ENCODE measurements around the gene CYP1B1. TPM values are rescaled to one million over a fixed set of nuclear protein-coding genes. Genes with fewer than 3 reads are reported as not detected.

CYP1B1 gene
- total and polyA plus RNA-seq, 2 donors: 14.4 to 40.8 TPM

DNA sequence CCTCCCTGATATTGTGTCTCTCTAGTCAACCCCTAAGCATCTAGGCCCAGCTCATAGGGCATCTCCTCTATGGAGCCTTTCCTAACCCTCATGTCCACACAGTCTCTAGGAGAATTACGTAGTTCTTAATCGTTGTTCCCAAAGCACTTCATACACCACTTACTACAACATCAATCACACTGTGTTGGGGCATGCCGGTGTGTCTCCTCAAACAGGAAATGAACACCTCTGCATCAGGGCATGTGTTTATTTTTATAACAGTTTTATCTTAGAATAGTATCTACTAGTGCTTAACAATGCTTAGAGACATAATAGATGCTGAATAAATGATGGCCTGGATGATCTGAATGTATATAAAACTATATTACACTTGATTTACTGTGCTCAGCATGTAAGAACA, 19.7 kb downstream of the CYP1B1 start:
- DNase-seq (ENCODE audit: low read depth in 6 of 9, low spot score in 9 of 9): no peak
- 56% methylated on average over 3 of the region's 3 CpGs for WGBS
- Histone ChIP-seq H3K27ac (ENCODE audit: low read depth in 1 of 2, low read length in 1 of 2) (no peak overlapping the region), H3K4me1 (ENCODE audit: control insufficient read depth in 2 of 2, insufficient read depth in 2 of 2, low read length in 2 of 2) (no peaks in the 10 kb centered on the region), H3K27me3 (ENCODE audit: control insufficient read depth in 2 of 2, insufficient read depth in 1 of 2, low read length in 1 of 2) (peaks cover 0 to 2% of the 10 kb centered on the region in 2 donors), H3K4me3 (ENCODE audit: low read length in 2 of 2) (no peak overlapping the region), H3K9me3 (ENCODE audit: control insufficient read depth in 2 of 2, insufficient read depth in 1 of 2, low read length in 1 of 2) (no peaks in the 10 kb centered on the region), H3K36me3 (ENCODE audit: control insufficient read depth in 2 of 2, insufficient read depth in 2 of 2, low read length in 1 of 2) (no peaks in the 10 kb centered on the region)

DNA sequence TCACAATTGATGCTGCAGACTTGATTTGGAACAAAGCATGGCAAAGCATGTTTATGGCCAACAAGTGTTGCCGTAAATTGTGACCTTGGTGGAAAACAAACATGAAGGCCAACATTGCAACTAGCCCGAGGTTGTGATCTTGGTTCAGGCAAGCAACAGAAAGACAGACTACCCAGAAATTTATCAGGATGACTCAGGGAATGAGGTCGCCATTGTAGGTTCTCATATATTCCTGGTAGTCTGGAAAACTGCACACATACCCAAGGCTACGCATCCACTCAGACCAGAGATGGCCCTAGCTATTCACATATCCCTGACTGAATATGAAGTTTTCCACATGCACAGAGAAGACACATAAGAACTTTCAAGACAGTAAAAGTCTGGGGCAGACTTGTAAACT, 30.1 kb downstream of the CYP1B1 start:
- DNase-seq (ENCODE audit: low read depth in 6 of 9, low spot score in 9 of 9): no peak
- Histone ChIP-seq H3K4me1 (ENCODE audit: control insufficient read depth in 2 of 2, insufficient read depth in 2 of 2, low read length in 2 of 2) (no peaks in the 10 kb centered on the region), H3K27me3 (ENCODE audit: control insufficient read depth in 2 of 2, insufficient read depth in 1 of 2, low read length in 1 of 2) (no peaks in the 10 kb centered on the region), H3K36me3 (ENCODE audit: control insufficient read depth in 2 of 2, insufficient read depth in 2 of 2, low read length in 1 of 2) (no peaks in the 10 kb centered on the region), H3K9me3 (ENCODE audit: control insufficient read depth in 2 of 2, insufficient read depth in 1 of 2, low read length in 1 of 2) (no peaks in the 10 kb centered on the region), H3K4me3 (ENCODE audit: low read length in 2 of 2) (no peak overlapping the region), H3K27ac (ENCODE audit: low read depth in 1 of 2, low read length in 1 of 2) (no peak overlapping the region)
- WGBS: 96% methylated on average over 4 of the region's 4 CpGs

DNA sequence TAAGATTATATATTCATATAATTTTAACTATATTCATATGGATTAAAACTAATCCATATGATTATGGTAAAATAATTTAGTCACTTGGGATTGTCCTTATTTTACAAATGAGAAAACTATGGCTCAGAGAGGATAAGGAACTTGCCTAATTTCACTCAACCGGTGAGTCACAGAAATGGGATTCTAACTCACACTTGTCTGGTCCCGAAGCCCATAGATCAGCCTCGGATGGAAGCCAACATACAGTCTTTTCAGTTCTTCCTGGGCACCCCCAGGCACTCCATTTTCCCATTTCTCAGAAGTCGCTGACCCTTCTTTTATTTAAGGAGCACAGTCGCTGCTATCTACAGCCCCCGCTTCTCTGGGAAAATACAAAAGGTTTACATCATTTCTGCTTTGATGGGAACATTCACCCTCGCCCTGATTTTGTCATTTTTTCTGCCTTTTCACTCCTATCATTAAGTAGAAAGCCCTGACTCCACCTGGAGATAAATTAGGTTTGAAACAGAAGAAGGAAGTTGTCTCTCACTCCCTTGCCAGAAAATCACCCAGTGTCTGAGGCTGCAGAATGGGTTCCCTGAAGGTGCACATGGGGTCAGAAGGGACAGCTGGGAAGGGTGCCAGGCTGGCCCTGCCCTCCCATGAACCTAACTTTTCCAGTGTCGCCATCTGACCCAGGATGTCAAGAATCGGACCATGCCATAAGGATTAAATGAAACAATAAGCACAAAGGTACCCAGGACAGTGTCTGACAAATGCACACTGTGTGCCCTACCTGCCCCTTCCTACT, 36.6 kb downstream of the CYP1B1 start:
- no peak for DNase-seq (ENCODE audit: low read depth in 6 of 9, low spot score in 9 of 9)
- H3K9me3 ChIP-seq (ENCODE audit: control insufficient read depth in 2 of 2, insufficient read depth in 1 of 2, low read length in 1 of 2): no peaks in the 10 kb centered on the region
- no peak overlapping the region for H3K4me3 ChIP-seq (ENCODE audit: low read length in 2 of 2)
- peaks cover 0 to 8% of the 10 kb centered on the region in 2 donors for H3K4me1 ChIP-seq (ENCODE audit: control insufficient read depth in 2 of 2, insufficient read depth in 2 of 2, low read length in 2 of 2)
- WGBS: 89% methylated on average over 9 of the region's 9 CpGs
- no peaks in the 10 kb centered on the region for H3K36me3 ChIP-seq (ENCODE audit: control insufficient read depth in 2 of 2, insufficient read depth in 2 of 2, low read length in 1 of 2)
- peaks cover 0 to 39% of the 10 kb centered on the region in 2 donors for H3K27me3 ChIP-seq (ENCODE audit: control insufficient read depth in 2 of 2, insufficient read depth in 1 of 2, low read length in 1 of 2)
- H3K27ac ChIP-seq (ENCODE audit: low read depth in 1 of 2, low read length in 1 of 2): peak overlapping the region; percentile 58 to 77

DNA sequence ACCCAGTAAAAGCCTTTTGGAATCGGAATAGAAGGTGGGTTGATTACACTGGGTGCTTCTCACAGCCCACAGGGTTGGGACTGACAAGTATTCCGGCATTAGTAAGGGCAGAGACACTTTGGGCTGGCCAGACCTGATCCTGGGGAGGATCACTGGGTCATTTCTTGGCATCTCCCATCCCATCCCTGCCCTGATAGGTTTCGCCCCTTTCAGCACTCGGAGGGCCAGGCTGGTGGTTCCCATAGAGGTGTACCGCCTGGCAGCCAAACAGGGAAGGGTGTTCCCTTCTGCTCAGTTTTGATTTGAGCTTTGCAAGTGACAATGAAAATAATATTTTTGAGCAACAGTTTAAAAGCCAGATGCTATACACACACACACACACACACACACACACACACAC, 37.3 kb downstream of the CYP1B1 start:
- no peak overlapping the region for H3K4me3 ChIP-seq (ENCODE audit: low read length in 2 of 2)
- H3K36me3 ChIP-seq (ENCODE audit: control insufficient read depth in 2 of 2, insufficient read depth in 2 of 2, low read length in 1 of 2): no peaks in the 10 kb centered on the region
- DNase-seq (ENCODE audit: low read depth in 6 of 9, low spot score in 9 of 9): no peak
- 87% methylated on average over 5 of the region's 5 CpGs for WGBS
- peaks cover 0 to 41% of the 10 kb centered on the region in 2 donors for H3K27me3 ChIP-seq (ENCODE audit: control insufficient read depth in 2 of 2, insufficient read depth in 1 of 2, low read length in 1 of 2)
- no peaks in the 10 kb centered on the region for H3K9me3 ChIP-seq (ENCODE audit: control insufficient read depth in 2 of 2, insufficient read depth in 1 of 2, low read length in 1 of 2)
- peaks cover 0 to 8% of the 10 kb centered on the region in 2 donors for H3K4me1 ChIP-seq (ENCODE audit: control insufficient read depth in 2 of 2, insufficient read depth in 2 of 2, low read length in 2 of 2)
- peak overlapping the region; percentile 1 to 77 for H3K27ac ChIP-seq (ENCODE audit: low read depth in 1 of 2, low read length in 1 of 2)

DNA sequence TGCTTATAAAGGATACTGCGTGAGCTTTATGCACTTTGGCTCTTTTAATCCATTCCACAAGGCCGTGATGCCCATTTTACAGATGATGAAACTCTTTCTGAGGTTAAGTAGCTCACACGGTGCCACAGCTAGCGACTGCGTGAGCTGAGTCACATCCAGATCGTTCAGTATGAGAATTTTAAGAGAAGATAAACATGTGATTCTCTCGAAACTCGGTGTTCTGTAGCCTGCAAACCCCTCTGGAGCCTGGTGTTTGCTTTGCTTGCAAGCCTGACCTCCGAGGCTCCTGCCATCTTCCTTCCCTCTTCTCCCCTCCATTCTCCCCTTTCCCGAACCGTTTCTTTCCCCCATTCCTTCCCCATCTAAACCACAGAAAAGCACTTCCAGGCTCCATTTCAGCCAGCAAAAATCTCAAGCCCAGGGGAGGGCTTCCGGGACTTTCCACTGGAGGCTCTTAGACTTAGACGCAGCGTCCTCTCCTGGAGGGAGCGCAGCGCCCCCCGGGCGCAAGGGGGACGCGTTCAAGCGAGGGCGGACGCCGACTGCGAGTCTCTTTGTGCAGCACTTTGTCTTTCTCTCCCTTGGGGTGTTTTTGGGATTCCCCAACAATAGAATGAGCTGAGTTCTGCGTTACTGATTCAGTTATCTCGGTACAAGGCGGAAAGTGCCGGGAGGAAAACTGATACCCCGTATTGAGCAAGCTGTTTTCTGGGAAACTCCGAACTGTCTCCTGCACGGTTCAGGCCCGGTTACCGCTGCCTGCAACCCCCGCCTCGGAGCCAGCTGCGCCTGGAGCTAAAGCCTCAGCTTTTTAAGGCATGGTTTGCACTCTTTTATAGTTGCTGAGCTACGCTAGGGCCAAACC, 38.0 kb downstream of the CYP1B1 start:
- no peak overlapping the region for H3K4me3 ChIP-seq (ENCODE audit: low read length in 2 of 2)
- DNase-seq (ENCODE audit: low read depth in 6 of 9, low spot score in 9 of 9): peak in 5 of 9 donors; percentile 8 to 45 (median 12)
- no peaks in the 10 kb centered on the region for H3K36me3 ChIP-seq (ENCODE audit: control insufficient read depth in 2 of 2, insufficient read depth in 2 of 2, low read length in 1 of 2)
- 21% methylated on average over 38 of the region's 38 CpGs for WGBS
- H3K4me1 ChIP-seq (ENCODE audit: control insufficient read depth in 2 of 2, insufficient read depth in 2 of 2, low read length in 2 of 2): peaks cover 0 to 8% of the 10 kb centered on the region in 2 donors
- peaks cover 0 to 41% of the 10 kb centered on the region in 2 donors for H3K27me3 ChIP-seq (ENCODE audit: control insufficient read depth in 2 of 2, insufficient read depth in 1 of 2, low read length in 1 of 2)
- H3K9me3 ChIP-seq (ENCODE audit: control insufficient read depth in 2 of 2, insufficient read depth in 1 of 2, low read length in 1 of 2): no peaks in the 10 kb centered on the region
- peak overlapping the region; percentile 59 to 79 for H3K27ac ChIP-seq (ENCODE audit: low read depth in 1 of 2, low read length in 1 of 2)

DNA sequence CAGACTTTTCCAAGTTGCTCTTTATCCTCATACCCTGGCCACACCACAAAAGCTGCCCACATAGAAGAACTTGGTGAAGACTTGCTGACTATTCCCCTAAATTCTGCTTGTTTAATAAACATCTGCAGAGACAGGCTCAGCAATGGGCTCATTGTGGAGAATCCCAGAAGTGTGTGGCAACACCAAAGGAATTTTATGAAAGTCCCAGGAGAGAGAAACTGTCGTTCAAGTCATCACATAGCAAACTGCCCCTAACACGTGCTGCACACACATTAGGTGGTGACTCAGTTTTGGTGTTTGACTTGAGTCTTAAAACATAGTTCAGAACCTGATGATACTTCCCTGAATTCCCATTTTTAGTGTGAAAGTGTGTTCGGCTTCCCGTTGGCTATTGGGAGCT, 38.6 kb downstream of the CYP1B1 start:
- no peak for DNase-seq (ENCODE audit: low read depth in 6 of 9, low spot score in 9 of 9)
- Histone ChIP-seq H3K27me3 (ENCODE audit: control insufficient read depth in 2 of 2, insufficient read depth in 1 of 2, low read length in 1 of 2) (peaks cover 0 to 41% of the 10 kb centered on the region in 2 donors), H3K27ac (ENCODE audit: low read depth in 1 of 2, low read length in 1 of 2) (peak overlapping the region in 1 of 2 donors; percentile 79), H3K36me3 (ENCODE audit: control insufficient read depth in 2 of 2, insufficient read depth in 2 of 2, low read length in 1 of 2) (no peaks in the 10 kb centered on the region), H3K4me1 (ENCODE audit: control insufficient read depth in 2 of 2, insufficient read depth in 2 of 2, low read length in 2 of 2) (peaks cover 0 to 8% of the 10 kb centered on the region in 2 donors), H3K9me3 (ENCODE audit: control insufficient read depth in 2 of 2, insufficient read depth in 1 of 2, low read length in 1 of 2) (no peaks in the 10 kb centered on the region), H3K4me3 (ENCODE audit: low read length in 2 of 2) (no peak overlapping the region)
- WGBS: 94% methylated on average over 4 of the region's 4 CpGs

DNA sequence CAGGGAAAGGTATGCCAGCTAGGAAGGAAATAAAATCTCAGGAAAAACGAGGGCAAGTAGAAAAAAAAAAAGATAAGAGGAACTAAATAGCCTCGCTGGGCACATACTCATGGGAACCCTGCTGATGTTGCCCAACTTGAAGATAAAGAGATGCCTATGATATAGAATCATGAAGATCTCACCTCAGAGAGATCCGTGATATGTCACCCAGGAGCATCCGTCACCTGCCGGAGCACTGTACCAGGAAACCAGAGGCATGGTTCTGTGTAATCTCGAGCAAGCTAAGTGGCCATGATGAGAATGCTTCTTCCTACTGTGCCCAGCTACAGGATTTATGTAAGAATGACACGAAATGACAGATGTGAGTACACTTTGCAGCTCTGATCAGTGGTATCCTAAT, 40.0 kb downstream of the CYP1B1 start:
- H3K27ac ChIP-seq (ENCODE audit: low read depth in 1 of 2, low read length in 1 of 2): peak overlapping the region; percentile 23 to 42
- H3K4me3 ChIP-seq (ENCODE audit: low read length in 2 of 2): no peak overlapping the region
- H3K36me3 ChIP-seq (ENCODE audit: control insufficient read depth in 2 of 2, insufficient read depth in 2 of 2, low read length in 1 of 2): no peaks in the 10 kb centered on the region
- peaks cover 0 to 8% of the 10 kb centered on the region in 2 donors for H3K4me1 ChIP-seq (ENCODE audit: control insufficient read depth in 2 of 2, insufficient read depth in 2 of 2, low read length in 2 of 2)
- no peak for DNase-seq (ENCODE audit: low read depth in 6 of 9, low spot score in 9 of 9)
- WGBS: 80% methylated on average over 7 of the region's 7 CpGs
- H3K9me3 ChIP-seq (ENCODE audit: control insufficient read depth in 2 of 2, insufficient read depth in 1 of 2, low read length in 1 of 2): no peaks in the 10 kb centered on the region
- peaks cover 0 to 41% of the 10 kb centered on the region in 2 donors for H3K27me3 ChIP-seq (ENCODE audit: control insufficient read depth in 2 of 2, insufficient read depth in 1 of 2, low read length in 1 of 2)

DNA sequence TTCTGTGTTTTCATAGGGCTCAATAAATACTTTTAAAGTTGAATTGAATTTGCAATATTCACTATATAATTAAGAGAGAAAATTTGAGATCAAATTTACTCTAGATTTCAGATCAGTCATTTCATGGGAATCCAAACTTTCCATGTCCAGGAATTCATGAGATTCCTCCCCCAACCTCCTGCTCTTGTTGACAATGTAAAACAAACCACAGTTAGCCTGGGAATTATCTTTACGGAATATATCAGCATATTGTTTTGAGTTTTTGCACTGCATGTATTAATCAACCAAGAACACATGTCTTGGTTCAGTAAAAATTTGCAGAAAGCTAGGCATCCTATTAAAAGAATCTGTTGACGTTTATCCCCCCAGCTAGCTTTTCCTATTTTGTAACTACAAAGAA, 42.3 kb downstream of the CYP1B1 start:
- H3K9me3 ChIP-seq (ENCODE audit: control insufficient read depth in 2 of 2, insufficient read depth in 1 of 2, low read length in 1 of 2): no peaks in the 10 kb centered on the region
- H3K36me3 ChIP-seq (ENCODE audit: control insufficient read depth in 2 of 2, insufficient read depth in 2 of 2, low read length in 1 of 2): no peaks in the 10 kb centered on the region
- no peak overlapping the region for H3K4me3 ChIP-seq (ENCODE audit: low read length in 2 of 2)
- peaks cover 0 to 30% of the 10 kb centered on the region in 2 donors for H3K27me3 ChIP-seq (ENCODE audit: control insufficient read depth in 2 of 2, insufficient read depth in 1 of 2, low read length in 1 of 2)
- H3K4me1 ChIP-seq (ENCODE audit: control insufficient read depth in 2 of 2, insufficient read depth in 2 of 2, low read length in 2 of 2): peaks cover 0 to 7% of the 10 kb centered on the region in 2 donors
- DNase-seq (ENCODE audit: low read depth in 6 of 9, low spot score in 9 of 9): no peak
- H3K27ac ChIP-seq (ENCODE audit: low read depth in 1 of 2, low read length in 1 of 2): peak overlapping the region in 1 of 2 donors; percentile 11
- 47% methylated on average over 2 of the region's 2 CpGs for WGBS

DNA sequence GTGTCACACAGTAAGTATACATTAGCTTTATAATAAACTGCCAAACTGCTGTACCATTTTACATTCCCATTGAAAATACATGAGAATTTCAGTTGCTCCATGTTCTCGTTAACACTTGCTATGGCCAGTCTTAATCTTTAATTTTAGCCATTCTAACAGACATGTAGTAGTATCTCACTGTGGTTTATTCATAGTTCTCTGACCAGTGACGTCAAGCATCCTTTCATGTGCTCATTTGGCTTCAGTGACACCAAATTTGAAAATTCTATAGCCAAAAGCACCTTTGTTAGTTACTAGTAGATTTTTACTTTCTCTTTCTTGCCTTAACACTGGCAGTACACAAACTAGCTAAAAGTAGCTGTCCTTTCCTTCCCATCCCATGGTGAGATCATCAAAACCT, 43.0 kb downstream of the CYP1B1 start:
- WGBS: 94% methylated on average over 2 of the region's 2 CpGs
- H3K27me3 ChIP-seq (ENCODE audit: control insufficient read depth in 2 of 2, insufficient read depth in 1 of 2, low read length in 1 of 2): peaks cover 0 to 23% of the 10 kb centered on the region in 2 donors

More for the DNA sequence above, 43.0 kb downstream of the CYP1B1 start:
- Histone ChIP-seq H3K4me1 (ENCODE audit: control insufficient read depth in 2 of 2, insufficient read depth in 2 of 2, low read length in 2 of 2) (peaks cover 0 to 5% of the 10 kb centered on the region in 2 donors), H3K4me3 (ENCODE audit: low read length in 2 of 2) (no peak overlapping the region), H3K36me3 (ENCODE audit: control insufficient read depth in 2 of 2, insufficient read depth in 2 of 2, low read length in 1 of 2) (no peaks in the 10 kb centered on the region), H3K27ac (ENCODE audit: low read depth in 1 of 2, low read length in 1 of 2) (no peak overlapping the region), H3K9me3 (ENCODE audit: control insufficient read depth in 2 of 2, insufficient read depth in 1 of 2, low read length in 1 of 2) (no peaks in the 10 kb centered on the region)
- no peak for DNase-seq (ENCODE audit: low read depth in 6 of 9, low spot score in 9 of 9)
